Measurements from ENCODE around the gene DSG1. TPM values are rescaled to one million over a fixed set of nuclear protein-coding genes. Genes with fewer than 3 reads are reported as not detected.

Gene DSG1
- total RNA-seq, 1 experiment from 2014 or later: not detected

- H4K5ac ChIP-seq (ENCODE audit: insufficient read length, low read depth, low read length): no peak overlapping the region
- DNase-seq: no peak
- H3K23me2 ChIP-seq (ENCODE audit: insufficient read length, low read depth, low read length, poor library complexity, severe bottlenecking): no peaks in the 10 kb centered on the region
- no peak overlapping the region for H3K4ac ChIP-seq (ENCODE audit: low read depth, low read length)
- H3K79me2 ChIP-seq (ENCODE audit: insufficient read depth, low read length): no peaks in the 10 kb centered on the region
- Mint-ChIP-seq H3K27me3 (ENCODE audit: low read depth) (no peaks in the 10 kb centered on the region), H3K36me3 (ENCODE audit: insufficient read depth in 1 of 3, low read depth in 3 of 3) (no peaks in the 10 kb centered on the region), H3K4me1 (peaks cover 2% of the 10 kb centered on the region in 2 experiments; a peak in 1 of 4 replicates), H3K4me3 (no peak overlapping the region), H3K27ac (no peak overlapping the region), H3K9me3 (peaks cover 0 to 3% of the 10 kb centered on the region in 2 experiments; a peak in 1 of 5 replicates)
- no peak overlapping the region for H3K18ac ChIP-seq (ENCODE audit: insufficient read length, low read depth, low read length)
- no CpG with 5 or more reads among the region's 2 CpGs for WGBS (ENCODE audit: extremely low coverage, insufficient read length, low lambda C conversion rate)
- no peak overlapping the region for H2BK5ac ChIP-seq (ENCODE audit: insufficient read length, low read length)
- H2BK20ac ChIP-seq (ENCODE audit: low read depth, low read length, poor library complexity, severe bottlenecking): no peak overlapping the region
- no peak overlapping the region for H4K8ac ChIP-seq (replicated peaks; ENCODE audit: insufficient read length, low read depth, low read length)
- no peak overlapping the region for H2AFZ ChIP-seq (ENCODE audit: low read length)
- TF ChIP-seq CTCF (conservative IDR thresholded peaks at IDR 0.05): no peak
- no peak overlapping the region for H2BK120ac ChIP-seq (ENCODE audit: low read depth, low read length, poor library complexity, severe bottlenecking)
- H2BK15ac ChIP-seq (ENCODE audit: low read depth, low read length): no peak overlapping the region
- no peak overlapping the region for H3K9ac ChIP-seq (ENCODE audit: extremely low read depth, insufficient read length, low read length)
- no peak overlapping the region for H3T11ph ChIP-seq (ENCODE audit: low read length)
- H3K4me1 ChIP-seq (ENCODE audit: insufficient read depth, low read length): no peaks in the 10 kb centered on the region
- no peaks in the 10 kb centered on the region for H3K79me1 ChIP-seq (ENCODE audit: insufficient read depth, low read depth, low read length, poor library complexity, severe bottlenecking)
- no peak overlapping the region for H3K23ac ChIP-seq (ENCODE audit: insufficient read length, low read depth, low read length)
- H3K27ac ChIP-seq (ENCODE audit: insufficient read length, low read depth, low read length): no peak overlapping the region
- H4K91ac ChIP-seq (ENCODE audit: insufficient read length, low read depth, low read length): no peak overlapping the region
- no peaks in the 10 kb centered on the region for H3K27me3 ChIP-seq (ENCODE audit: insufficient read depth, low read length)
- H3K56ac ChIP-seq (ENCODE audit: insufficient read length, low read depth, low read length): no peak overlapping the region
- no peaks in the 10 kb centered on the region for H4K20me1 ChIP-seq (ENCODE audit: control insufficient read depth, insufficient read depth, insufficient read length)
- H2BK12ac ChIP-seq (ENCODE audit: insufficient read length, low read depth, low read length): no peak overlapping the region
- H3K9me3 ChIP-seq (ENCODE audit: control insufficient read depth, low read depth, low read length): no peaks in the 10 kb centered on the region
- H2AK5ac ChIP-seq (ENCODE audit: insufficient read length, low read length): no peak overlapping the region
- H3K4me2 ChIP-seq (ENCODE audit: insufficient read depth, insufficient read length, low read length): no peak overlapping the region
- H3K14ac ChIP-seq (ENCODE audit: insufficient read depth, low read length): no peak overlapping the region
Measured at GRCh38 chr18:31309115-31309514, 8.8 kb upstream of the DSG1 start.

Measured in H9 (cell line).